ENCODE results near the gene LSM11.

The LSM11 gene

GRCh38 chr5:157772127-157772526, 28.6 kb downstream of the LSM11 start:
- no peak for DNase-seq (ENCODE audit: low read depth in 2 of 2)

DNA sequence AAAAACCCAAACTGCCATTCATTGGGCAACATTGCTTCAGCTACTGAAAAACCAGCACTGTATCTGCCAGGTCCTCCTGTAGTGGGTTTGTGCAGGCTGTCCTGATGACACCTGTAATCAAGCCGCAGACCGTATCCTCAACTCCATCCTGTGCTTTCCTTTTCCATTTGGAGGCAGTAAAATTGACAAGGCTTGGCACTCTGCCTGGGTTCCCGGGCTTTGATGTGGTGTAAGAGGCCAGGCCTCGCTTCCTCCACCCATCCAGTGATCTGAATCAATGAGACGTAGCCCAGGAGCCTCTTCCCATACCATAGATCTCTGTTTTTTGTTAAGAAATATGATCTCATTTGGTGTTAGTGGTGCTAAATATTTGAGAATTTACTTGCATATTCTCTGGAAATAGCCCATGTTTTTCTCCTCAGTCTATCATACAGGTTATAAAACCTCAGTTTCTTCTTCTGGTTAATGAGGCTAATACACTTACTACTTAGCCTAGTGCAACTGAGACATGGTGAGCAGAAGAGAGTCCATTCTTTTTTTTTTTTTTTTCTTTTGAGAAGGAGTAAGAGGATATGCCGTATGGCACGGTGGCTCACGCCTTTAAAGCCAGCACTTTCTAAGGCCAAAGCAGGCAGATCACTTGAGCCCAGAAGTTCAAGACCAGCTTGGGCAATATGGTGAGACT, 34.8 kb downstream of the LSM11 start:
- no peak for DNase-seq (ENCODE audit: low read depth in 2 of 2)

GRCh38 chr5:157779221-157779620, 35.7 kb downstream of the LSM11 start:
- DNase-seq (ENCODE audit: low read depth in 2 of 2), result no peak

DNA sequence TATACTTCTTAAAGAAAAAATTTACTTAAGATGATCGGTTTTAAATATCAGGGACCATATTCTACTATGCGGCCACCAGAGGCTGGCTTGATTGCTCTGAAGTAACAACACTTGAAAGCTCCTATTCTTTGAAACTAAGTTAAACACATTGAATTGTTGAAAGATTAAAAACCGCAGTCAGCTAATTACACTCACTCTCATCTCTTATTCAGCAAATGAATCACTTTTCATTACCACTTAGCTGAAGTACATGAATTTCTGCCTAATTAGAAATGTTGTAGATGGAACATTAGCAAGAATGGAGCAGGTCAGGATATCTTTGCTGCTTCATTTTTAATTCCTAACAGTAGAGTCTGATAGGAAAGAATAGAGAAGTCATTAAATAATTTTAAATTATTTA, 42.3 kb downstream of the LSM11 start:
- no peak for DNase-seq (ENCODE audit: low read depth in 2 of 2)

DNA sequence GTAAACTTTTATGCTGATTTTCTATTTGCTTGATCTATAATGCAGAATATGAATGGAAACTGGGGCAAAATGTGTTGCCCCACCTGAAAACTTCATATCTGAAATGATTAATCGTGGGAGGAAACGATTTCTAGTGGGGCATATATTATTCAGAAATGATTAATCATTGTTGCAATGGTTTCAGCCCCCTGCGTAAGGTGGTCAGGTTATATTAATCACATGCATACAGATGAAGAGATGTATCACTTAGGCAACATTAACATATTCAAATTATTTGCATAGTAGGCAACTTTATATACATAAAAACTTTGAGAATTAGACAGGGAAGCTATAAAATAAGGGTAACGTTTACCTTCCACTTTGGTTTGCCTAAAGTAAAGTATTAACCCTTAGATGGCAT, 49.8 kb downstream of the LSM11 start:
- DNase-seq (ENCODE audit: low read depth in 2 of 2), result no peak

DNA sequence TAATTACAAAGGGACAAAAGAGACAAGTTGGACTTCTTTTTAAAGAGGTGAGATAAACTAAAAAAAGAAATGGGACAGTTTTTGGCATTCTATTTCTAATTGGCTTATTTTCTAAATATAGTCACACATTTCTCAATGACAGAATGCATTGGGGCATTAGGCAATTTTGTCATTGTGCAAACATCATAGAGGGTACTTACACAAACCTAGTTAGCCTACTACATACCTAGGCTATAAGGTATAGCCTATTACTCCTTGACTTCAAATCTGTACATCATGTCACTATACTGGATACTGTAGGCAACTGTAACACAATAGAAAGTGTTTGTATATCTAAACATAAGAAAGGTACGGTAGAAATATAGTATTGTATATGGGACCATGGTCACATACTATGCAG, 56.1 kb downstream of the LSM11 start:
- no peak for DNase-seq (ENCODE audit: low read depth in 2 of 2)

DNA sequence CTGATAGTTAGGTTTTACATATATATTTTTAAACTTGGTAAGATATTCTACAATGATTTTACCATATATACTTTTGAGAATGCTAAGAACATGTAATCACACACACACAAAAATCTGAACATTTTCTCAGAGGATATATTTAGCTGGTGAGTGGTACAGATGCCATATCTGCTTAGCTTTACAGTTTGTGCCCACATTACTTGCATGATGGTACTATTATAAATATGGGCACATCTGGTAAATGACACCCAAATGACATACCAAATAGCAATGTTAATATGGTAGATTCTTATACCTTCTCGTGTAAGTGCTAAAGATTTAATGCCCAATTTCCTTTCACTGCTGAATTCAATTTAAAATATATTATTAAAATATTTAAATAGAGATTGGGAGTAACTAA, 56.6 kb downstream of the LSM11 start:
- no peak for DNase-seq (ENCODE audit: low read depth in 2 of 2)

GRCh38 chr5:157802736-157803135, 59.2 kb downstream of the LSM11 start:
- DNase-seq (ENCODE audit: low read depth in 2 of 2), result no peak

GRCh38 chr5:157808043-157808442, 64.5 kb downstream of the LSM11 start:
- DNase-seq (ENCODE audit: low read depth in 2 of 2), result no peak
